Hepatic stellate cell (primary cell): ENCODE results near the gene PIK3CD.
"Not testable (repeated sequence)": the region's sequence is repeated elsewhere in the genome, so short reads cannot be mapped to it uniquely, and the experiment has no call there.

ENCODE experiments used
- DNase-seq: peaks from one replicate; pipeline ENCODE4 v3.0.0; 2011; ENCODE audit warnings: low spot score

PIK3CD gene

GRCh38 chr1:9689971-9690381 lies 38.4 kb downstream of the PIK3CD start:
- peak; percentile 56 for DNase-seq

DNA sequence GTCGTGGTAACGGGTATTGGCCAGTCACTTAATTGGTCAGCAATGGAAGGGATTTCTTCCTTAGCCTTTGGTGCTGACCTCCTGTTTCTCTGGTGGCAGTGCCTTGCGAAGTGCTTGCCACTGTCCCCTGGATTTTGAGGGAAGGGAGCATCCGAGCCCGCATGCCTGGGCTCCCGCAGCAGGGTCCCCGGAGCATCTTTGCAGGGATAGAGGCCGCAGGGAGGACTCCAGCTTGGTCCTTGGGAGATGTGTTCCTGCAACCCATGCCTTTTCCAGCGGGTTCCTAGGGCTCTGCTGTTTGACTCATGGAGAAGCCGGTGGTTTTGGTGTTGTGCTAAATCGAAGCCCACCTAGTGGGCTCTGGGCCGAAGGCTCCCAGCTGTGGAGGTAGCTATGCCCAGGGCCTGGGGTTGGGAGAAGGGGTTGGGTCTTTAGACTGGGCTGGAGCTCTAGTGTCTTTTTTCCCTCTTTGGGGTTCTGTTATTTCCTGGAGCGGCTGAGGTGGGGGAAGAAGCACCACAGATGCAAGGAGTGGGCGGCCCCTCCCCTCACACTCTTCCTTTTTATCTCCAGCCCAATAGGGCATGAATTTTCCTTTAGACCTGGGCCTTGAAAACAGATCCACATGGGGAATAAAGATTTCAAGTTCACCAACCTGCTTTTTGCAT lies 39.0 kb downstream of the PIK3CD start:
- no peak for DNase-seq

DNA sequence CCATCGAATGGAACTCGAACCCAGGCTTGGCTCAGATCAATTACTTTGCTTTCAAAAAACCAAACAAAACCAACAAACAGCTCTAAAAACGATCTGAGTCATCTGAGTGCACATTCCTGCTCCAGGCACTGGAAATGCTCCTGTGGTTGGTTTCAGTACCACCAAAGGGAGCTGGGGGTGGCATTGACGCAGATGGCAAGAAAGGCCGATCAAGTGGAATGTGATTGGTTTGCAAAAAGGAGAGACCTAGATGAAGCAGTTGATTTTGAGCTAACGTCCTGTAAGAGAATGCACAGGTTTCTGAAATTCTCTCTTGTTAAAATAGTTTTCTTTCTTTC lies 39.5 kb downstream of the PIK3CD start:
- DNase-seq: no peak

DNA sequence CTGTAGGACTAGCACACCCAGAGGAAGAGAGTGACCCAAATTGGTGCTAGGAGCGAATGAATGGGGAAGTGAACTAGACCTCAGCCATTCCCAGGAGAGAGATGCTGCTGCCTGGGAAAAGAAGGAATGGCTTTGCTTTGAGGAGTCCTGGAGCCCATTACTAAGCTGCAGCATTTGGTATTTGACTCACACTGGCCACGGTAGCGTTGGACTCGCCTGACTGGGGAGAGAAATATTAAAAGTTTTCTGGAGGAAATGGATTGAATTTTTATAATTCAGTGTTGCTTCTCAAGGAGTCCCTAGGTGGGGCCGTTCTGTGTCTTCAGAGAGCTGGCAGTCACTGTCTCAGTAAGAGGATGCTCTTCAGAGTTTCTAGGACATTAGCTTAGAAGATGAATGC lies 40.2 kb downstream of the PIK3CD start:
- DNase-seq: no peak

DNA sequence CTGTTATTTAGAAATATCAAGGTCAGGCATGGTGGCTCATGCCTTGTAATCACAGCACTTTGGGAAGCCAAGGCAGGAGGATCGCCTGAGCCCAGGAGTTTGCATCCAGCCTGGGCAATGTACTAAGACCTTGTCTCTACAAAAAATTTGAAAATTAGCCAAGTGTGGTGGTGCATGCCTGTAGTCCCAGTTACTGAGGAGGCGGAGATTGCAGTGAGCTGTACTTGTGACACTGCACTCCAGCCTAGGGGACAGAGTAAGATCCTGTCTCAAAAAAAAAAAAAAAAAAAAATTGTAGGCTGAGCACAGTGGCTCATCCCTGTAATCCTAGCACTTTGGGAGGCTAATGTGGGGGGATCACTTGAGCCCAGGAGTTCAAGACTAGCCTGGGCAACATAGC lies 45.3 kb downstream of the PIK3CD start:
- no peak for DNase-seq

DNA sequence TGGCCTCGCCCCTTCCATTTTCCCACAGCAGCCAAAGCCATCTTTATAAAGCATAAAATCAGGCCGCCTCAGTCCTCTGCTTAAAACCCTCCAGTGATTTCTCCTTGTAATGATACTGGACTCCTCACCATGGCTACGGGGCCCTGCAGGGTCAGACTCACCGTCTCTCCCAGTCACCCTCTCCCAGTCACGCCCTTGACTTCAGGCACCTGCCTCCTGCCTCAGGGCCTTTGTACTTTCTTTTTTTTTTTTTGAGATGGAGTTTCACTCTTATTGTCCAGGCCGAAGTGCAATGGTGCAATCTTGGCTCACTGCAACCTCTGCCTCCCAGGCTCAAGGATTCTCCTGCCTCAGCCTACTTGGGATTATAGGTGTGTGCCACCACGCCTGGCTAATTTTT lies 47.8 kb downstream of the PIK3CD start:
- DNase-seq: no peak

DNA sequence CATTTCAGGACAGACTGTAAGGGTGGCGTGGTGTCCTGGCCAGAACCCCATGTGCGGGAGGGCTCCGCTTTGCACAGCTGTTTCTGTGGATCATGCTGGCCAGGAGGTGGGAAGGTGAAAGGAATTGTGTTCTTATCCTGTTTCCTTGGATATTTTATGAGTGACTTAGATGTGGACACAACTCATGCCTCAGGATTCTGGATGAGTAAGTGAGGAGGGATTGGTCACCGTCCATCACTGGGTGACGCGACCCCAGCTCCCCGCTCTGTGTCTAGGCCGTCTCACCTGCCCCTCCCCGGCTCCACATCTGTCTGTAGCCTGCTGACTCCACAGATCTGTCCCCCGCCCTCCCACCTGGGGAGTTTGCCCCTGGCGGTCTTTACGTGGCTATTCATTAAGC lies 48.8 kb downstream of the PIK3CD start:
- DNase-seq: peak; percentile 84

DNA sequence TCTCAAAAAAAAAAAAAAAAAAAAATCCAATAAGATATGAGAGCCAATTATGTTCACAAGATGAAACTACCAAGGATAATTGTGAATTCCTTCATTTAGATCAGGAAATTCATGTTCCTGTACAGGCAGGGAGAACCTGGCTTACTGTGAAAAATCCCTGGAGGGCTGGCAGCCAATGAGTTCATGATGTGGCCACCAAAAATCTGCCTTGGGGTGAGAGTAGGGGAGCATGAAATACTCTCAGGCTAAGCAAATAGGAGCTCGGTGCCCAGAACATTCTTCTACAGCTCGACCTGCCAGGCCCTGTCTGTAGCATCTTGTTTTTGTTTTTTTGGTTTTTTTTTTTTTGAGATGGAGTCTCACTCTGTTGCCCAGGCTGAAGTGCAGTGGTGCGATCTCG lies 50.1 kb downstream of the PIK3CD start:
- no peak for DNase-seq

DNA sequence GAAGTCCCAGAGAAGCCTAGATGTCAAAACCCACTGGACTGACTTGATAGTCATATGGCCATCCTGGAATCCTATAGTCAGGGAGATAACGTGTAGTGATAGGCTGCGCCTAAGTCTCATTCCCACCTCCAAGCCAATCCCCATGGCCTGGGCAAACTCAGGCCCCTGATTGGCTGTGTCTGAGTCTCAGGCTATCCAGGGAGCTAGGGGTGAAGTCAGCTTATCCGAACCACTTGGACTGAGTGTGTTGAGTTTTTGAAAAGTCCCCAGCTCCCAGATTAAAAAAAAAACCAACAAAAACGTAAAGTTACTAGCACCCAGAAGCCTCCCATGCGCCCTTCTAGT lies 51.6 kb downstream of the PIK3CD start:
- DNase-seq: no peak

DNA sequence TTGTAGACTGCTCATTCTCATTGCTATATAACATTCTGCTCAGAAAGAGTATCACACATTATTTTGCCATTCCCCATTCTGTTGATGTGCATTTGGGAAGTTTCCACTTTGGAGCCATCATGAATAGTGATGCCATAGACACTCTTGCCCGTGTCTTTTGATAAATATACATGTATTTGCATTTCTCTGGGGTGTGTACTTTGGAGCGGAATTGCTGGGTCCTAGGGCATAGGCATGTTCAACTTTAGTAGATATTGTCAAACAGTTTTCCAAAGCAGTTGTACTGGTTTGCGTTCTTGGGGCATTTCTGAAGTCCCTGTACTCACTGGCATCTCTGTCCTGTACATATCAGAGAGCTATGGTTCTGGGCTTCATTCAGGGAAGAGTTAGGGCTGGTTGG lies 52.1 kb downstream of the PIK3CD start:
- no peak for DNase-seq

GRCh38 chr1:9705337-9706093 lies 54.0 kb downstream of the PIK3CD start:
- DNase-seq: no peak

DNA sequence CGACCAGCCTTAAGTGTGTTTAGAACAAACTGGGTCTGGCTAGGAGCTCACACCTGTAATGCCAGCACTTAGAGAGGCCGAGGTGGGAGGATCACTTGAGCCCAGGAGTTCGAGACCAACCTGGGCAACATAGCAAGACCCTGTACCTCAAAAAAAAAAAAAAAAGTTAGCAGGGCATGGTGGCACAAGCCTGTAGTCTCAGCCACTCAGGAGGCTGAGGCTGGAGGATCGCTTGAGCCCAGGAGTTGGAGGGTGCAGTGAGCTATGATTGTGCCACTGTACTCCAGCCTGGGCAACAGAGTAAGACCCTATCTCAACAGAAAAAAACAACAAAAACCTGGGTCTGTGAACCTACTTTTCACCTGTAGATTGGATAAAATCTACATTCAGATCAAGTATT lies 54.6 kb downstream of the PIK3CD start:
- no peak for DNase-seq

DNA sequence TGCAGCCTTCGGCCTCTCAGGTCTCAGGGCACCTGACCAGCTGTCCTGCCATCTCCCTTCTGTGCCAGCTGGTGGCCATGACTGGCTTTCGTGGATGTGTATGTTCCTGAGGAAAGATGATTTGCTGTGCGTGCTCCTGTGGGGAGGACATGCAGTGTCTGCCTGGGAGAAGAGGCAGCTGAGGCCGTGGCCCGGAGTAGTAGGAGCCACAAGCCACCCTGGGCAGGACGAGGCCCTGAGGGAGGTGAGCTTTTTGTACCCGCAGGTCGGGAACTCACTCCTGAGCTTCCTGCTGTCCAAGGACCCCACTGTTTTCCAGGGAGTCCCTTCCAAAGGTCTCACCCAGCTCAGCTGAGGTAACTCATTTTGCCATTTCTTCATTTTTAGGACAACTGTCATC lies 58.5 kb downstream of the PIK3CD start:
- no peak for DNase-seq

- DNase-seq: no peak
Observed at GRCh38 chr1:9711466-9712020, 60.0 kb downstream of the PIK3CD start.

GRCh38 chr1:9712767-9713166 lies 61.2 kb downstream of the PIK3CD start:
- DNase-seq: not testable (repeated sequence)

GRCh38 chr1:9714257-9714718 lies 62.8 kb downstream of the PIK3CD start:
- no peak for DNase-seq

- DNase-seq: no peak
Observed at GRCh38 chr1:9715536-9716226, 64.2 kb downstream of the PIK3CD start.

DNA sequence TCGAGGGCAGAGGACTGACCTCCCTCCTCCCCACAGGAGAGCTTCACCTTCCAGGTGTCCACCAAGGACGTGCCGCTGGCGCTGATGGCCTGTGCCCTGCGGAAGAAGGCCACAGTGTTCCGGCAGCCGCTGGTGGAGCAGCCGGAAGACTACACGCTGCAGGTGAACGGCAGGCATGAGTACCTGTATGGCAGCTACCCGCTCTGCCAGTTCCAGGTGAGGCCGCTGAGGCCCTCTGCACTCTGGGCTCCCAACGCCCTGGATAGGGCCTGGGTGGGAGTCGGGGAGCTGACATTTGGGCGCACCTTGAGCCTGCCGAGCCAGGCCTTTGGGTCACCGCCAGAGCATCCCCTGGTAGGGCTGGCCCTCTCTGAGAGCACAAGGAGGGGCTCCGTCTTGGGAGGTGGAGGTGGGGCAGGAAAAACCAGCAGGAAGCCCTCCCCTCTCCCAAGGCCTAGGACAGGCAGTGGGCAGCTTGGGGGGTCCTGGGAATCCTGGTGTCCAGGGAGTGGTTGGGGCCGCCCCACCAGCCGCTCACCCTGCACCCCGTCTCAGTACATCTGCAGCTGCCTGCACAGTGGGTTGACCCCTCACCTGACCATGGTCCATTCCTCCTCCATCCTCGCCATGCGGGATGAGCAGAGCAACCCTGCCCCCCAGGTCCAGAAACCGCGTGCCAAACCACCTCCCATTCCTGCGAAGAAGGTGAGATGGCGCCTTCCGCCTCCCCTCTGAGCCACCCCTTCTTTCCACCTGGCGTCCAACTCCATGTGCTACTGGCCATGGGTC lies 65.1 kb downstream of the PIK3CD start:
- no peak for DNase-seq

DNA sequence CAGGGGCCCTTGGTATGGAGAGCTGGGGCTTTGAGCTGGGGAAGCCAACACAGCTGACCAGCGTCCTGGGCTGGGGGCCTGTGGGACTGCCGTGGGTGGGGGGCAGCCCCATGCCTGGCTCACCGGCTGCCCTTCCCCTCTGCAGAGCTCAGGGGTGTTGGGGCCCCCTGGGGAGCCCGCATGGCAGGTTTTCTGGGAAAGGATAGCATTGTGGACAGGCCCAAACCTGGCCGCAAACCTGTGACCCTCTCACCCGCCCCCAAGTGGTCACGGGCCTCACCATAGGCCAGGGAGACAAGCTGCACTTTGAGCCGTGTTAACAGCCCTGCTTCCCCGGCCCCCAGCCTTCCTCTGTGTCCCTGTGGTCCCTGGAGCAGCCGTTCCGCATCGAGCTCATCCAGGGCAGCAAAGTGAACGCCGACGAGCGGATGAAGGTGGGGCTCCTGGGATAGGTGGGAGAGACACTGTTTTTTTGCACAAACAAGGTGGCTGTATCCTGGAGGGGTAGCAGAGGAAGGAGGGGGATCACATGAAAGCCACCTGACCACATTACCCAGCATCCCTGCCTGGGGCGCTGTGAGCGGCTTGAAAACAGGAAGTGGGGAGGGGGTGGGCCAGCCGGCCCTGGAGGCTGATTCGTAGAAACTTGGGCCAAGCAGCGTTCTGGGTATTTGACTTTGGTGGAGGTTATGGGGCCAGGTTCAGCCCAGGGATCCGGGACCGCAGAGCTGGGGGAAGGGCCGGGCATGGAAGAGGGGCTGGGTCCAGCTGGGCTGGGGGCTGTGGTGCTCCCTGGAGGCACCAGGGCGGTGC lies 65.9 kb downstream of the PIK3CD start:
- no peak for DNase-seq

DNA sequence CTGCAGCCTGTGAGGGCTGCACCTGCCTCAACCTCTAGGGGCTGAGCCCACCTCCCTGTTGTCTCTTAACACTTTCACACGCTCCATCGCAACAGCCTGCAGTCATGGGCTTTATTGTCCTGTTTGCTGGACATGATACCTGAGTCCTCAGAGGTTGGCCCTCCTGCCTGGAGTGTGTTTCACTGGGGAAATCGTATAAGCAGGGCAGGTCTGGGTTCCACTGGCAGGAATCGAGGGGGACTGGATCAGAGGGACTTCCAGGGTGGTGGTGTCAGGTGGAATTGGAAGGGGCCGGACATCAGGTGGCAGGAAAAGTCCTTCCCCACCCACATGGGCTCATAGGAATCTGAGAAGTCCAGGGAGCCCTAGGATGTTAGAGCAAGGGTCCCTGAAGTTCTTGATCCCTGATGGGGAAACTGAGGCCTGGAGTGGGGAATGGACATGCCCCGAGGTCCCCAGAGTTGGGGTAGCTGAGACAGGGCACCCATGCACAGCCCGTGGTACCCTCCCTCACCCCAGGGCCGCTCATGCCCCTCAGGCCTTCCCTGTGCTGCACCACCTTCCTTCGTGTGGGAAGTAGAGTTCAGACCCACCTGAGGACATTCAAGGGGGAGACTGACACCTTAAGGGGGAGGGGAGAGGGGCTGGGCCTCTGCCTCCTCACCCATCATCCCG lies 66.6 kb downstream of the PIK3CD start:
- DNase-seq: no peak
